ENCODE data around the gene S100A9. TPM values are rescaled to one million over a fixed set of nuclear protein-coding genes. Genes with fewer than 3 reads are reported as not detected.

Gene S100A9
- total RNA-seq, 2 experiments from 2014 or later: not detected

- H3K4me1 Mint-ChIP-seq (ENCODE audit: low read depth): no peaks in the 10 kb centered on the region
Observed at GRCh38 chr1:153380711-153381110, 23.1 kb downstream of the S100A9 start.

GRCh38 chr1:153384958-153385580 is 27.4 kb downstream of the S100A9 start:
- Mint-ChIP-seq H3K36me3 (ENCODE audit: low read depth) (no peaks in the 10 kb centered on the region), H3K27ac (no peak overlapping the region), H3K9me3 (ENCODE audit: insufficient read depth) (peaks cover 7% of the 10 kb centered on the region), H3K27me3 (ENCODE audit: low read depth) (peaks cover 19% of the 10 kb centered on the region), H3K4me3 (no peak overlapping the region), H3K4me1 (ENCODE audit: low read depth) (peaks cover 2% of the 10 kb centered on the region)
- DNase-seq (no peak), ATAC-seq (no peak)
- CTCF ChIA-PET: no interaction called here
- POLR2A ChIA-PET: interaction anchor here (0.7 kb wide), 1 partner anchor 50 kb away, joined by 3 read pairs; no protein-coding TSS in a partner anchor

More at GRCh38 chr1:153380711-153381110, 23.1 kb downstream of the S100A9 start:
- no peaks in the 10 kb centered on the region for H3K36me3 Mint-ChIP-seq (ENCODE audit: low read depth)
- ATAC-seq (no peak), DNase-seq (no peak)
- H3K27me3 Mint-ChIP-seq (ENCODE audit: low read depth): peaks cover 22% of the 10 kb centered on the region
- peaks cover 7% of the 10 kb centered on the region for H3K9me3 Mint-ChIP-seq (ENCODE audit: insufficient read depth)
- H3K4me3 Mint-ChIP-seq: no peak overlapping the region
- H3K27ac Mint-ChIP-seq: no peak overlapping the region
- ChIA-PET CTCF (no interaction called here), POLR2A (interaction anchor here (0.7 kb wide), 1 partner anchor 533 kb away, joined by 4 read pairs; no protein-coding TSS in a partner anchor)

- DNase-seq (no peak), ATAC-seq (no peak)
- H3K9me3 Mint-ChIP-seq (ENCODE audit: insufficient read depth): peaks cover 2% of the 10 kb centered on the region
- H3K36me3 Mint-ChIP-seq (ENCODE audit: low read depth): no peaks in the 10 kb centered on the region
- H3K4me3 Mint-ChIP-seq: no peak overlapping the region
- H3K27ac Mint-ChIP-seq: no peak overlapping the region
- H3K4me1 Mint-ChIP-seq (ENCODE audit: low read depth): peaks cover 2% of the 10 kb centered on the region
- peaks cover 16% of the 10 kb centered on the region for H3K27me3 Mint-ChIP-seq (ENCODE audit: low read depth)
- CTCF ChIA-PET: interaction anchor here (0.9 kb wide), 1 partner anchor 18 kb away, joined by 3 read pairs; no protein-coding TSS in a partner anchor
- POLR2A ChIA-PET: no interaction called here
Observed at GRCh38 chr1:153386500-153386901, 28.8 kb downstream of the S100A9 start.

GRCh38 chr1:153387001-153387400 is 29.3 kb downstream of the S100A9 start:
- CTCF ChIA-PET: no interaction called here
- H3K4me1 Mint-ChIP-seq (ENCODE audit: low read depth): peaks cover 2% of the 10 kb centered on the region

GRCh38 chr1:153387785-153388184 is 30.1 kb downstream of the S100A9 start:
- DNase-seq (no peak), ATAC-seq (no peak)
- Mint-ChIP-seq H3K36me3 (ENCODE audit: low read depth) (no peaks in the 10 kb centered on the region), H3K4me3 (no peak overlapping the region), H3K27ac (no peak overlapping the region), H3K27me3 (ENCODE audit: low read depth) (peaks cover 9% of the 10 kb centered on the region), H3K9me3 (ENCODE audit: insufficient read depth) (no peaks in the 10 kb centered on the region), H3K4me1 (ENCODE audit: low read depth) (peaks cover 2% of the 10 kb centered on the region)
- CTCF ChIA-PET: no interaction called here
- POLR2A ChIA-PET: no interaction called here

More at GRCh38 chr1:153387001-153387400, 29.3 kb downstream of the S100A9 start:
- ATAC-seq (no peak), DNase-seq (no peak)
- Mint-ChIP-seq H3K27ac (no peak overlapping the region), H3K4me3 (no peak overlapping the region), H3K36me3 (ENCODE audit: low read depth) (no peaks in the 10 kb centered on the region), H3K27me3 (ENCODE audit: low read depth) (peaks cover 13% of the 10 kb centered on the region), H3K9me3 (ENCODE audit: insufficient read depth) (no peaks in the 10 kb centered on the region)
- POLR2A ChIA-PET: no interaction called here

- Mint-ChIP-seq H3K36me3 (ENCODE audit: low read depth) (no peaks in the 10 kb centered on the region), H3K9me3 (ENCODE audit: insufficient read depth) (no peaks in the 10 kb centered on the region), H3K4me3 (no peak overlapping the region), H3K4me1 (ENCODE audit: low read depth) (peaks cover 2% of the 10 kb centered on the region), H3K27ac (no peak overlapping the region), H3K27me3 (ENCODE audit: low read depth) (peaks cover 9% of the 10 kb centered on the region)
- POLR2A ChIA-PET: no interaction called here
- CTCF ChIA-PET: no interaction called here
- DNase-seq (no peak), ATAC-seq (no peak)
Observed at GRCh38 chr1:153389401-153389800, 31.7 kb downstream of the S100A9 start.

GRCh38 chr1:153389973-153390879 is 32.6 kb downstream of the S100A9 start:
- Mint-ChIP-seq H3K9me3 (ENCODE audit: insufficient read depth) (no peaks in the 10 kb centered on the region), H3K4me3 (no peak overlapping the region), H3K27me3 (ENCODE audit: low read depth) (peaks cover 9% of the 10 kb centered on the region), H3K36me3 (ENCODE audit: low read depth) (no peaks in the 10 kb centered on the region), H3K4me1 (ENCODE audit: low read depth) (peaks cover 2% of the 10 kb centered on the region), H3K27ac (no peak overlapping the region)
- no peak for DNase-seq
- ChIA-PET POLR2A (no interaction called here), CTCF (no interaction called here)
- no peak for ATAC-seq

- Mint-ChIP-seq H3K9me3 (ENCODE audit: insufficient read depth) (no peaks in the 10 kb centered on the region), H3K27ac (no peak within 1 kb of the TSS), H3K27me3 (ENCODE audit: low read depth) (peaks cover 9% of the 10 kb centered on the region), H3K4me1 (ENCODE audit: low read depth) (peaks cover 2% of the 10 kb centered on the region), H3K4me3 (no peak within 1 kb of the TSS), H3K36me3 (ENCODE audit: low read depth) (no peaks in the 10 kb centered on the region)
- no peak for DNase-seq
- ChIA-PET CTCF (no interaction called here), POLR2A (no interaction called here)
- no peak for ATAC-seq
Observed at GRCh38 chr1:153390938-153391710, 33.5 kb downstream of the S100A9 start, which contains the start of gene S100A8. TSS of gene S100A8 (minus strand) at chr1:153391073. CDS start at chr1:153390535, 538 bp downstream.

GRCh38 chr1:153392258-153392657 is 34.6 kb downstream of the S100A9 start:
- Mint-ChIP-seq H3K9me3 (ENCODE audit: insufficient read depth) (no peaks in the 10 kb centered on the region), H3K4me3 (no peak overlapping the region), H3K27me3 (ENCODE audit: low read depth) (peaks cover 9% of the 10 kb centered on the region), H3K4me1 (ENCODE audit: low read depth) (no peaks in the 10 kb centered on the region), H3K27ac (no peak overlapping the region), H3K36me3 (ENCODE audit: low read depth) (no peaks in the 10 kb centered on the region)
- no peak for ATAC-seq
- CTCF ChIA-PET: no interaction called here
- DNase-seq: no peak
- POLR2A ChIA-PET: no interaction called here

- Mint-ChIP-seq H3K4me1 (ENCODE audit: low read depth) (no peaks in the 10 kb centered on the region), H3K9me3 (ENCODE audit: insufficient read depth) (no peaks in the 10 kb centered on the region), H3K27me3 (ENCODE audit: low read depth) (peaks cover 9% of the 10 kb centered on the region), H3K27ac (no peak overlapping the region), H3K36me3 (ENCODE audit: low read depth) (no peaks in the 10 kb centered on the region), H3K4me3 (no peak overlapping the region)
- POLR2A ChIA-PET: no interaction called here
- CTCF ChIA-PET: no interaction called here
- no peak for ATAC-seq
- no peak for DNase-seq
Observed at GRCh38 chr1:153392822-153393221, 35.2 kb downstream of the S100A9 start.

GRCh38 chr1:153393926-153394325 is 36.3 kb downstream of the S100A9 start:
- no peaks in the 10 kb centered on the region for H3K4me1 Mint-ChIP-seq (ENCODE audit: low read depth)
- H3K27ac Mint-ChIP-seq: no peak overlapping the region
- no peaks in the 10 kb centered on the region for H3K36me3 Mint-ChIP-seq (ENCODE audit: low read depth)
- no peaks in the 10 kb centered on the region for H3K9me3 Mint-ChIP-seq (ENCODE audit: insufficient read depth)
- H3K27me3 Mint-ChIP-seq (ENCODE audit: low read depth): peaks cover 9% of the 10 kb centered on the region
- ChIA-PET POLR2A (interaction anchor here (0.6 kb wide), 1 partner anchor 18 kb away, joined by 3 read pairs; the partner anchor contains the start of gene S100A12), CTCF (no interaction called here)
- DNase-seq (no peak), ATAC-seq (no peak)
- no peak overlapping the region for H3K4me3 Mint-ChIP-seq

All from activated CD8-positive, alpha-beta T cell treated with anti-CD3 and anti-CD28 coated beads, Interleukin-2, amount 10 ng/mL, durations not matched to agents 7 days and 5 days (primary cell).